ENCODE results near the gene NPM3.
"Not testable (repeated sequence)": the region's sequence is repeated elsewhere in the genome, so short reads cannot be mapped to it uniquely, and the experiment has no call there.

Gene NPM3

GRCh38 chr10:101807158-101807557, 23.9 kb upstream of the NPM3 start:
- no peak for DNase-seq (ENCODE audit: low read depth)

DNA sequence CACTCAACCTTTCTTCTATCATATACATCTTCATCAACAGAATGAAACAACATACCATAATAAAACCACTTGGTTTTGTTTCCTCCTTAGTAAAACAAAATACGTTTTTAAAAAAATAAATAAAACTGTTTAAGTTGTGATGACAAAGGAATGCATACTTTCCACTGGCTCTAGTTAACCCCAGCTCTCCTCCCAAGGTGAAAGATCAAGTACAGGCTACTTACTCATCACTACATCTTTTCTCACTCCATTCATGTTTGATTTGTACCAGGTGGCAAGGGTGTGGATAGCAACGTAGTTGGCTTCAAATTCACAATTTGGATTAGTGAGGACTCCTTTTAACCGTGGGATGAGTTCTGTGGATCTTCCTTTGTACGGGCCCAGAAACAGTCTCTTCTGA, 20.3 kb upstream of the NPM3 start:
- no peak for DNase-seq (ENCODE audit: low read depth)

DNA sequence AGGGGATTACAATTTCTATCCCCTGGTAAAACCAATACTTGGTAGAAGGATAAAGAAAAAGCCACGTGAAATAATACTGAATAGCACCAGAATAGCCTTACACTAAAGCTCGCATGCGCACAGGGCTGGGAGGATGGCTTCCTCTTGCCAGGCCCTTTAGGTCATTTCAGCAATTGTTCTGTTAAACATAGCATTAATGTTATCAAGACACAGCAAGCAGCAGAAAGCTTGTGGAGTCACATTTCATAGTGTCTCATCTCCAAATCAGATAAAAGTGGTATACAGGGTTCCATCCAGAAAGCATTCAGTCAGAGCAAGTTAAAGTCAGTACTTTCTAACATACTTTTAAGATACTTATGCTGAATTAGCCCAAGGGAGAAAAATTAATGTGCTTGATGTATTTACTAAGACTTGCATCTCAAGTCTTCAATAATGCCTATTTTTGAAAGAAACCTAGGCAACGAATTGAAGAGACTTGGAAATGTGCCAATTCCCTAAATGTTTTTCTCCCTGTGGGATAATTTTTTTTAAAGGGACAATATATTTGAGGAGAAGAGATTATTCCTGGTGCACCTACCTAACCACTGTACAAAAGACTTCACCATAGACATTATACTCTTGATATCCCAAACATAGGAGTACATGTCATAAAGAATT, 14.3 kb upstream of the NPM3 start:
- DNase-seq (ENCODE audit: low read depth), result no peak

DNA sequence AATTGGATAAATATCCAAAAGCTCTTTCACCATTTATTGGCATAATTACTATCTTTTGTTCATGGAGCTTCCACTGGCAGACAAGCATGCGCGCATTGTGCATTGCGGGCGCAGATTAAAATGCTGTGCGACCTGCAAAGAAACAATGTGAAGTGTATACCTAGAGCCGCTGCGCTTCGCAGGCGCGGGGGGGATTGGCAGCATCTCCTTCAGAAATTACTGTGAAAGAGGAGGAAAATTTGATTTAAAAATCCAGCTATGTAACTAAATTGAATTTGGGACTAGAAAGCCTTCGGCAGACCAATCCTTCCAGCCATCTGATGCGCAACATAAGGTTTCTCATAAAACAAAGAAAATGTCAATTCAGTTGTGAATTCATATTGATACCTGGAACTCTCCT, 10.3 kb upstream of the NPM3 start:
- DNase-seq (ENCODE audit: low read depth), result no peak

DNA sequence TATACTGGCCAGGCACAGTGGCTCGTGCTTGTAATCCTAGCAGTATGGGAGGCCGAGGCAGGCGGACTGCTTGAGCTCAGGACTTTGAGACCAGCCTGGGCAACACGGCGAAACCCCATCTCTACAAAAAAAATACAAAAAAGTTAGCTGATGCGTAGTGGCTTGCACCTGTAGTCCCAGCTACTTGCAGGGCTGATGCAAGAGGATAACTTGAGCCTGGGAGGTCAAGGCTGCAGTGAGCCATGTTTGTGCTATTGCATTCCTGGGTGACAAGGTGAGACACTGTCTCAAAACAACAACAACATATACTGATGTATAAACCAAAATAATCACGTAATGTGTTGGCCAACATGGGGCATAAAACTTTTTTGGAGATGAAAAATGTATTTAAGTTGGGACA, 6.4 kb upstream of the NPM3 start:
- no peak for DNase-seq (ENCODE audit: low read depth)

GRCh38 chr10:101789231-101789630, 6.0 kb upstream of the NPM3 start:
- DNase-seq (ENCODE audit: low read depth), result not testable (repeated sequence)

DNA sequence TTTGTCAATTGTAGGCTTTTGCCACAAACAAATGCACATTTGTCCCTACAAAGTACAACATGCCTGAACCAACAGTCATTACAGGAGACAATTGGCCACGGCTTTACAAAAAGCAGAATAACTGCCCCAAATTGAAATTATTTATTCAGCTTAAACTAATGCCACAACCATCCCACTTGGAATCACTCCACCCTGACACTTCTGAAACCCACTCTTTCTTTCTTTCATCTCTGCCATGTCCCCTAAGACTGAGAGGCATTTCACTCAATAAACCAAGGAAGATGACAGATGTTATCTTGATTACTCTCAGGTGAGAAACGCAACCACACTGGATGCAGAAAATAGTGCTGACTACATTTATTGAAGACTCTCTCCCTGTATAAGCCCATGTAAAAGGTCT, 2.6 kb upstream of the NPM3 start:
- DNase-seq (ENCODE audit: low read depth), result no peak

DNA sequence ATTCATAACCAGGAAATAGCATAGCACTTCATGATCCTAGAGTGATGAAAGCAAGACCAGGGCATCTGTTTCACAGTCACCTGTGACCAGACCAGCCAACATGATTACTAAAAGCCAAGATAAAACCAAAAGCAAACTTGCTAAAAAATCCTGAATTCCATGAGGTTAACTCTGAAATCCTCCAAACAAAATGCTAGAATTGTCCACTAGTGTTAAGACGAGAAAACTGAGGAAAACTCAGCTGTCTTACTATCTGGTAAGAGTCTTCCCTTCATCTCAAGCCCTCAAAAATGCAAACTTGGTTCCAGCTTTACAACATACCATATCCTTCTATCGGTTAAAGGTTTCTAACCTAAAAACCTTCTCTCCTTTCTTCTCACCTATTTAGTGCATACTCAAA, 1.3 kb upstream of the NPM3 start:
- DNase-seq (ENCODE audit: low read depth), result no peak

DNA sequence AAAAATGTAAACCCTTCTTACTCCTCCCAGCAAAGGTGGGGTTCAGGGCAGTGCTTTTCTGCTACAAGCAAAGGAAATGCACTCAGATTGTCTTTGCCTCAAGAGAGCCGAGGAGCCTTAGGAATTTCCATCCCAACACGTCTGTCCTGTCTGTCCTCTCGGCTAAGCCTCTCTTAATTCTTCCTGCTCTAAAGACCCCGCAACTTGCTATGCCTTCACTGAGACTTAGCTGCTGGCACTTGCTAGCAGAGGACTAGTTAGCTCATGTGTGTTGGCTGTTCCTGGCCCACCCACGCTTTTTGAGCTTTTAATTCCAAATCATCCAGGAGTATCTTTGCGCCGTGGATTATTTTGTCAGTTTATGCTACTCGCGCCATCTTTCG, 481 bp upstream of the NPM3 start:
- no peak for DNase-seq (ENCODE audit: low read depth)

GRCh38 chr10:101781984-101782810, 1.0 kb downstream of the NPM3 start:
- DNase-seq (ENCODE audit: low read depth), result no peak

DNA sequence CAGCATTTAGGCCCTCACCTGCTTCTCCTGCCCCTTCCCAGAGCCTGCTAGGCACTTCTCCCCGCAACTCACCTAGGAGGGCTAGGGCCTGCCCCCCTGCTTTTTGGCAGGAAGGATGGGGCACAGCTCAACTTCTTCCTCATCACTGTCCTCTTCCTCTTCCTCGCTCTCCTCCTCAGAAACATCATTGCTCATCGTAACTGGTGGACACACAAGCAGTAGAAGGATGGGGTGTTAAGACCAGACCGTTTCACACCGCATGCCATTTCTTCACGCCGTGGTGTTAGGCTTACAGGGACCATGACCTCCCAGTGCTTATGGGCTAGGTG, 1.6 kb downstream of the NPM3 start:
- no peak for DNase-seq (ENCODE audit: low read depth)

- peak; percentile 49 for DNase-seq (ENCODE audit: low read depth)
Measured at GRCh38 chr10:101780818-101781654, 2.2 kb downstream of the NPM3 start.

DNA sequence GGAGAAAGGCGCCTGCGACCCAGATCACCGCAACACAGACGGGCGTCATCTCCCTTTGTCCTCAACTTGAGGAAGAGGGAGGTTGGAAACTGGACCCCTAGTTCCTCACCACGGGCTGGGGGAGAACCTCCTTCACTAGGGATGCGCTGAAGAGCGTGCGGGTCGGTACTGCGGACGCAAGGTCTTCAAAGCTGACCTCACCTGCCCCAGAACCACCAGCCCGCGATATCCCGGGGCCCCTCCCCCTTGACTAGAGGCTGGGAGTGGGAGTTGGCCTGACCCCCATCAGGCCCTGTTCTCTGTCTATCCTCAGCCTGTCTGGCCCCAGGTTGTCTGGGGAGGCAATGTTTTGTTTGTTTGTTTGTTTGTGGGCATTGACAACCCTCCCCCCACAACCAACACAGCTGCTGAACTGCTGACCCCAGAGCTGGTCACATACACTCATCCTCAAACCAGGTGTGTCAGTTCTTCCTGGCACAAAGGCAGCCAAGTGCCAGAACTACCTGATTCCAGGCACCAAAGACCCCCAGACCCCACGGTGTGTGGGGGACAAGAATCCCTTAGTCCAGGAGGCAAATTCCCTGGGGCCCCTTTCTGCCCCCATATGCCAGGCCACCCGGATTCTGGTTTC, 2.9 kb downstream of the NPM3 start:
- DNase-seq (ENCODE audit: low read depth), result no peak

- DNase-seq (ENCODE audit: low read depth), result no peak
Measured at GRCh38 chr10:101779544-101780186, 3.6 kb downstream of the NPM3 start.

DNA sequence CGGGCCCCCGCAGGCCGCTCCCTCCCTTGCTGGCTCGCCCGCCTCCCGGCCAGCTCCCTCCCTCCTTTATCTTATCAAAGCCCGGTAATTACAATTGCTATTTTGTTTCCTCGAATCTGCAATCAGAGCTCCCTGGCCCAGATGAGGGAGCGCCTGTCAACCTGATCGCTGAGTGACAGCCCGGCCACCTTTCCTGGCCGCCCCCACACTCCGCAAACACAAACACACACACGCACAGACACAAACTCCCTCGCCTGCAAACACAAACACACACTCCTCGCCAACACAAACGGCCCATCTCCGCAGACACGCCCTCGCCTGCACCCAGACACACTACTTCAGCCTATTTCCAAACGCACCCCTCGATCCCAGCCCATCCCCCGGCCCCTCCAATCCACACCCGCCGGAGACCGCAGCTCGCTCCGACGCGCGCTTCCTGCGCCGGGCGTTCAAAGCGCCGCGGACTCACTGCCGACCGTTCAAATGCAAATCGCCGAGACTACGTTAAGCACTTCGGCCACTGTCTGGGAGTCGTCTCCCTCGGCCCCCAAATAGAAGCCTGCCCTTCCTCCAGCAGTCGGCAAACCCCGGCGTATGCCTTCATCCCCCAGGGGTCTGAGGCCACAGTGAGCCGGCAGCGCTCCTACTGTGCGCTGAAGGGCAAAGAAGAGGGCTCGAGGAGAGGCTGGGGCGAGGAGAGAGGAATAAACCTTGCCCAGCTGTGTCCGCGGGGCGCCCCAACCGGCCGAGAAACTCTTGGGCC, 4.3 kb downstream of the NPM3 start:
- no peak for DNase-seq (ENCODE audit: low read depth)

DNA sequence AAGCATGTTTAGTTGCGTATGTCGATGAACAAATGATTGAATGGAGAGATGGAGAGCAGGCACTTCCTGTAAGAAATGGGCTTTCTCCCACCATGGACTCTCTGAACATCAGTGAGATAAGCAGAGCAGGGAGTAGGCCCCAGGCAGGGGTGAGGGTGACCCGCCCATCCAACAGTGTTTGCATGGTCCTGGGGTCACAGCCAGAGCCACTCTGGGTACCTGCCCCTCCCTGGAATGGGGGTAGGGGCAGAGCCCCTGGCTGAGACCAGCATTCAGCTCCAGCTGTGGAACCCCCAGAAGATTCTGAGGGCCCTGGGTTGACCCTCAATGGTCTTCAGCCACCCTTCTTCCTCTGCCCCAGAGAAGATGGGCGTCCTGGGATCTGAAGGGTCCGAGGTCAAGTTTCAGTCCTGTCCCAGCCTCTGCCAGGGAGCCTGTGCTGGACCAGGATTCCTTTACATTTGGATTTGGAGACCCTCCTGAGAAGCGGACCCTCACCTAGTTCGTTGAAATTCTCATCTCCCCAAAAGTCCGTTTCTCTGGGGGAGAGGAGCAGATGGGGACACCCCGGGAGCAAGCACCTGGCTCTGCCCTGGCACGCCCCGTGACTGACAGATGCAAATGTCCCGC, 5.0 kb downstream of the NPM3 start:
- DNase-seq (ENCODE audit: low read depth), result no peak

GRCh38 chr10:101777619-101778145, 5.6 kb downstream of the NPM3 start:
- DNase-seq (ENCODE audit: low read depth), result no peak

DNA sequence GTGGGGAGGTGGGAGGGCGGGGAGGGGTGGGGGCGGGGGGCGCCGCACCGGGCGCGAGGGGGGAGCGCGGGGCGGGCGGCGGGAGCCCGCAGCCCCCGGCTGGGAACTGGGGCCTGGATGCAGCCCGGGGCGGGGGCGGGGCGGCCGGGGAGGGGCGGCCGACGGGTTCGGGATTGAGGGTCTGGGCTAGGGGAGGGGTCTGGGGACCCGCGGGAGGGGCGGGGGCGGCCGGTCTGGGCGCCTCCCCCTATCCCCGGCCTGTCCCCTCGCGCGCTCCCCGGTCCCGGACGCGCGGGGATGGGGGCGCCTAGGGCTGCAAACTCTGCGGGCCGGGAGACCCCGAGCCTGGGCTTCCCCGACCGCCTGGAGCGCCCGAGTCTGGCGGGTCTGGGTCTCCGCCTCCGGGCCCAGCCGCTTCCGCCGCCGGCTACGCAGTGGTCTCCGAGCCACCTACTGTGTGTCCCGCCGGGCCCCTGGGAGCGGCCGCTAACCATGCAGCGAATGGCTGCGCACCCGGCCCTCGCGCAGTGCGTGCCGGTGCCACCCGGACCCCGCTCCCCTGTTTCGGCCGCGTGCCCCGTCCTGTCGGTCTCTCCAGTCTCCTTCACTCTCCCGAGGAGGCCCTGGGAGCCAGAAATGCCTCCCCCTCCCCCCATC, 7.0 kb downstream of the NPM3 start:
- no peak for DNase-seq (ENCODE audit: low read depth)

DNA sequence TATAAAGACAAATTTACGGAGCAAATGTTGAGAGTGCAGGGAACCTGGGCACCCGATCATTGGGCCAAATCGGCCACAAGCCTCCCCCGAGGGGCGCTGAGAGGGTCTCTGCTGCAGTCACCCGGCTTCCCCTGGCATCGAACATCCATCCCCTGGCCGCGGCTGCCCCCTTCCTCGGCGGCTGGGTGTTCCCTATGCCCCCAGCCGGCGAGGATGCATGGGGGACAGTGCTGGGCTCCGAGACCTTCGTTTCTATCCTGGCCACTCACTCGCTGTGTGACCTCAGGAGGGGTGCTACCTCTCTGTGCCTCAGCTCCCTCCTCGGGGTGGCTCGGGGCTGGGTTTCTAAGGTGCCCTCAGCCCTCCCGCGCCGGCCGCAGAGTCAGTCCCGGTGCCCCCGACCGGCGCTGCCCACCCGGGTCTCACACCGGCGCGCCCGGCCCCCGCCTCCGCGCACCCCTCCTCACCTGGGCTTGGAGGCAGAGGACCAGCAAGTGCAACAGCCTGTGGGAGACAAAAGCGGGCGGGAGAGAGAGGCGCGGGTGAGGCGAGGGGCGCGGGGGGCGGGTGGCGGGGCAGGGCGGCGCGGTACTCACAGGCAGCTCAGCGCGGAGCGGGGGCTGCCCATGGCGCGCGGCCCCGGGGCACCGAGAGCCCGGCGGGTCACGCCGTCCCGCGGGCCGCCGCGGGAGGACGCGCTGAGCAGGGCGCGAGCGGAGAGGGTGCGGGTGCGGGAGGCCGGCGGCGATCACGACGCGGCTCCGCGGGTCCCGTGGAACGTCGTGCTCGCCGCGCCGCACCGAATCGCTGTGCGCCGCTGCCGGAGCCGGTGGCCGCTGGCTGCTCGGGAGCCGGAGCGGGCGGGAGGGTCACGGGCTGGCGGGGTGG, 7.7 kb downstream of the NPM3 start, which contains the start of gene FGF8:
FGF8 (minus strand) TSS at position 842 of the 888 bp plus-strand sequence; CDS start at position 628, 214 bp downstream.
- DNase-seq (ENCODE audit: low read depth), result no peak

All from CMK (cell line).